HL-60 (cell line): ENCODE data around the gene CTIF.

Experiments
- DNase-seq, 2 experiments: peaks; one replicate each; pipeline ENCODE4 v3.0.0-alpha.2; 2010 to 2020; ENCODE audit warnings: low read depth in 1 of 2, low spot score in 1 of 2
- H3K27ac ChIP-seq: fragments of 250-450 bp; sonication (Bioruptor Pico); replicated peaks from 2 replicates; pipeline ENCODE4 v1.5.1; 2020; ENCODE audit warnings: mild to moderate bottlenecking, moderate library complexity
- H3K27me3 ChIP-seq: fragments of 250-450 bp; sonication (Bioruptor Pico); 2 replicates; pipeline ENCODE4 v1.5.1; 2021; ENCODE audit warnings: mild to moderate bottlenecking, moderate library complexity; ENCODE audit not compliant: insufficient read depth, poor library complexity, severe bottlenecking
- H3K4me3 ChIP-seq: replicated peaks from 2 replicates; pipeline ENCODE4 v1.5.1; 2011; ENCODE audit warnings: mild to moderate bottlenecking, control low read depth, low read length; ENCODE audit not compliant: insufficient read depth
- GABPA ChIP-seq: IDR thresholded peaks from 2 replicates; pipeline ENCODE4 v1.6.1; 2012; ENCODE audit warnings: low read depth
- POLR2AphosphoS5 ChIP-seq: IDR thresholded peaks from 2 replicates; pipeline ENCODE4 v1.6.1; 2012; ENCODE audit warnings: low read depth
- SPI1 ChIP-seq: IDR thresholded peaks from 2 replicates; pipeline ENCODE4 v1.6.1; 2012; ENCODE audit warnings: low read depth, mild to moderate bottlenecking, borderline replicate concordance
- TF ChIP-seq, protein P1 (sequence below): IDR thresholded peaks from 2 replicates; pipeline ENCODE4 v1.6.1; 2012; ENCODE audit warnings: low read depth; ENCODE audit not compliant: insufficient replicate concordance
- TF ChIP-seq, protein P2 (sequence below): IDR thresholded peaks from one replicate; pipeline ENCODE4 v1.5.1; 2011; ENCODE audit warnings: low read length, control low read depth, inconsistent platforms; ENCODE audit not compliant: insufficient read depth

CTIF gene

GRCh38 chr18:48595703-48596218, 56.9 kb downstream of the CTIF start:
- Histone ChIP-seq H3K27ac (no peak overlapping the region), H3K4me3 (no peak overlapping the region), H3K27me3 (no peaks in the 10 kb centered on the region)
- DNase-seq = no peak
- TF ChIP-seq, protein P1, sequence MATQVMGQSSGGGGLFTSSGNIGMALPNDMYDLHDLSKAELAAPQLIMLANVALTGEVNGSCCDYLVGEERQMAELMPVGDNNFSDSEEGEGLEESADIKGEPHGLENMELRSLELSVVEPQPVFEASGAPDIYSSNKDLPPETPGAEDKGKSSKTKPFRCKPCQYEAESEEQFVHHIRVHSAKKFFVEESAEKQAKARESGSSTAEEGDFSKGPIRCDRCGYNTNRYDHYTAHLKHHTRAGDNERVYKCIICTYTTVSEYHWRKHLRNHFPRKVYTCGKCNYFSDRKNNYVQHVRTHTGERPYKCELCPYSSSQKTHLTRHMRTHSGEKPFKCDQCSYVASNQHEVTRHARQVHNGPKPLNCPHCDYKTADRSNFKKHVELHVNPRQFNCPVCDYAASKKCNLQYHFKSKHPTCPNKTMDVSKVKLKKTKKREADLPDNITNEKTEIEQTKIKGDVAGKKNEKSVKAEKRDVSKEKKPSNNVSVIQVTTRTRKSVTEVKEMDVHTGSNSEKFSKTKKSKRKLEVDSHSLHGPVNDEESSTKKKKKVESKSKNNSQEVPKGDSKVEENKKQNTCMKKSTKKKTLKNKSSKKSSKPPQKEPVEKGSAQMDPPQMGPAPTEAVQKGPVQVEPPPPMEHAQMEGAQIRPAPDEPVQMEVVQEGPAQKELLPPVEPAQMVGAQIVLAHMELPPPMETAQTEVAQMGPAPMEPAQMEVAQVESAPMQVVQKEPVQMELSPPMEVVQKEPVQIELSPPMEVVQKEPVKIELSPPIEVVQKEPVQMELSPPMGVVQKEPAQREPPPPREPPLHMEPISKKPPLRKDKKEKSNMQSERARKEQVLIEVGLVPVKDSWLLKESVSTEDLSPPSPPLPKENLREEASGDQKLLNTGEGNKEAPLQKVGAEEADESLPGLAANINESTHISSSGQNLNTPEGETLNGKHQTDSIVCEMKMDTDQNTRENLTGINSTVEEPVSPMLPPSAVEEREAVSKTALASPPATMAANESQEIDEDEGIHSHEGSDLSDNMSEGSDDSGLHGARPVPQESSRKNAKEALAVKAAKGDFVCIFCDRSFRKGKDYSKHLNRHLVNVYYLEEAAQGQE = no peak
- TF ChIP-seq GABPA = no peak
- TF ChIP-seq SPI1 = no peak

GRCh38 chr18:48597110-48597509, 58.3 kb downstream of the CTIF start:
- no peak overlapping the region for H3K4me3 ChIP-seq
- no peaks in the 10 kb centered on the region for H3K27me3 ChIP-seq
- DNase-seq = no peak
- TF ChIP-seq POLR2AphosphoS5 (no peak), GABPA (no peak), SPI1 (no peak)
- TF ChIP-seq, protein P2, sequence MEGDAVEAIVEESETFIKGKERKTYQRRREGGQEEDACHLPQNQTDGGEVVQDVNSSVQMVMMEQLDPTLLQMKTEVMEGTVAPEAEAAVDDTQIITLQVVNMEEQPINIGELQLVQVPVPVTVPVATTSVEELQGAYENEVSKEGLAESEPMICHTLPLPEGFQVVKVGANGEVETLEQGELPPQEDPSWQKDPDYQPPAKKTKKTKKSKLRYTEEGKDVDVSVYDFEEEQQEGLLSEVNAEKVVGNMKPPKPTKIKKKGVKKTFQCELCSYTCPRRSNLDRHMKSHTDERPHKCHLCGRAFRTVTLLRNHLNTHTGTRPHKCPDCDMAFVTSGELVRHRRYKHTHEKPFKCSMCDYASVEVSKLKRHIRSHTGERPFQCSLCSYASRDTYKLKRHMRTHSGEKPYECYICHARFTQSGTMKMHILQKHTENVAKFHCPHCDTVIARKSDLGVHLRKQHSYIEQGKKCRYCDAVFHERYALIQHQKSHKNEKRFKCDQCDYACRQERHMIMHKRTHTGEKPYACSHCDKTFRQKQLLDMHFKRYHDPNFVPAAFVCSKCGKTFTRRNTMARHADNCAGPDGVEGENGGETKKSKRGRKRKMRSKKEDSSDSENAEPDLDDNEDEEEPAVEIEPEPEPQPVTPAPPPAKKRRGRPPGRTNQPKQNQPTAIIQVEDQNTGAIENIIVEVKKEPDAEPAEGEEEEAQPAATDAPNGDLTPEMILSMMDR = no peak
- TF ChIP-seq, protein P1 = no peak
- no peak overlapping the region for H3K27ac ChIP-seq

- no peak for DNase-seq
Measured at GRCh38 chr18:48597671-48598070, 58.8 kb downstream of the CTIF start.

More at GRCh38 chr18:48597671-48598070, 58.8 kb downstream of the CTIF start:
- TF ChIP-seq, protein P1 = no peak
- TF ChIP-seq, protein P2 = no peak
- TF ChIP-seq GABPA = no peak
- TF ChIP-seq POLR2AphosphoS5 = no peak
- no peak for TF ChIP-seq SPI1
- Histone ChIP-seq H3K27ac (no peak overlapping the region), H3K27me3 (no peaks in the 10 kb centered on the region), H3K4me3 (no peak overlapping the region)
